Fibroblast of skin of scalp (primary cell): ENCODE measurements around the gene ANKFN1.

Experiments
- DNase-seq: peaks from one replicate; pipeline ENCODE4 v3.0.0-alpha.2; 2013

Gene ANKFN1

DNA sequence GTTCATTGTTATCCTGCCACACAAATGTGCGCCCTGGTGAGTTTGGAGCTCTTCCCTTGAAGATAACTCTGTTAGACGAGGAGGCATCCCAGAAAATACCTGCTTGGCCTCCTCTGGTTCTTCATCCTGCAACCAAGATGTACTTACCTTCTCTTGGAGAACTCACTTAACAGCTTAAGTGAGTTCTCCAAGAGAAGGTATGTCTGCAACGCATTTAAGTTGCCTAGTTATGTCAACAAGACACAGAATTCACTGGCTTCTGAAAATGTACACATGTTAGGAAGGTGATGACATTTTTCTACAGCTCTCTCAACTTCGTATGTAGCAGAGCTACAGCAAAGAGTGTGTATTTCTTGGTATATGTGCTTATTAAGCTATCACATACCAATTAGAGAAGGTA, 361.6 kb downstream of the ANKFN1 start:
- DNase-seq, result no peak

DNA sequence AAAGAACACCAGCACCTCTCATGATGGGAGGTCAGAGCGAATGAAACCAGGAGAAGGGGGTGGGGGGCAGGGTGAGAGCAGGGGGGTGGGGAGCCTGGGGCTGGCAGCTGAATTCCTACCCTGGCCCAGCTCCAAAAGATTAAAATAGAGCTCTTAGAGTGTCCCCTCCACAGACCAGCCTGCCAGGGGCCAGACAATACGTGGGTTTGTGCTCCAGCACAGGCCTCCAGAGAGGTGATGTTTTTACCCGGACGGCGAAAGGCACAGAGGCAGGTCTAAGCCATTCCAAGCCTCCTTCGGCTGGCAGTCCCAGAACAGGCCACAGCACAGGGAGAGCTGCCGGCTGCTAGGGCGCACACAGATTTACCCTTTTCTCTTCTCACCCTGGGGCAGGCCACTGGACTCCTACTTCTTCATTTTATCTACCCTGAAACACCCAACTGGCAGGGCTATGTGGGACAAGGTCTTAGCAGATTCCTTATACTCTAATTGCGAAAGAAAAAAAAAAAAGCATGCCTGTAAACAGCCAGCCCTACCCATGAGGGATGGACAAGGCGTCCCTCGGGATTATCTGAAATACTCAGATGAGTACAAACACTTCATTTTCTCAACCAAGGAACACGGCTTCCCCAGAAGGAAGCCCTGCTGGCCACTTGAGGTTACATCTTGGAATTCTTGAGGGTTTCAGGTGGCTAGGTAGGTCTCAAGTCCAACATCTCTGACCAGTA, 368.3 kb downstream of the ANKFN1 start:
- DNase-seq, result no peak

DNA sequence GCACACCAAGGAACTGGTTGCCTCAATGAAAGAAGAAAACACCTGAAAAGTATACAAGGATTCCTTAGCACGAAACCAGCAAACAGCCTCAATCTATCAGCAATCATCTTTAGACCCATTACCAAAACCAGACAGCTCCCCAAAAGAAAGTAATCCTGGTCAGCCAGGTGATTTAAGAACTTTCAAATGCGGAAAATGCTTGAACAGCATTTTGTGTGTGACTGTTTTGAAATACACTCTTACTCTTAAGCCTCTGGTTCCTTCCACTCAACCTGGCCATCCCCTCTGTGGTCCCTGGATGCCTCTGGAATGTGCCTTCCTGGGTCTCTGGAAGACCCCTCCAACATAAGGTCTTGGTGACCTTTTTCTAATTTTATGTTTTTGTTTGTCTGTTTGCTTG, 369.8 kb downstream of the ANKFN1 start:
- DNase-seq, result no peak

DNA sequence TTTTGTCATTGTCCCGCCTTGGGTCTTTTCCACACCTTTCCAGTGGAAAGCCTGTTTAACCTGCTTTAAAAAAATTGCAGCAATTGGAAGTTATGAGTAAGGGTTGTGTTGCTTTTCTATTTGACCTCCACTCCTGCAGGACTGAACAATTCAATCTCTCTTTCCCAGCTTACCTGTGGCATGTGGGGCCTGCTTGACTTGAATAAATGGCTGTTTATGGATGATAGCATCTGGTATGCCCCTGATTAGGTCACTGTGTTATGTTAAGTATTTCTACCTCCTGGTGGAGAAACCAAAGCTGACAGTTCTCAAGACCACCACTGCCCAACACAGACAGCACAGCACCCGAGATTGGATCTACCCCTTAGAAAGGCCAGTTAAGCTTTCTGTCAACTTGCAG, 375.4 kb downstream of the ANKFN1 start:
- DNase-seq, result no peak

DNA sequence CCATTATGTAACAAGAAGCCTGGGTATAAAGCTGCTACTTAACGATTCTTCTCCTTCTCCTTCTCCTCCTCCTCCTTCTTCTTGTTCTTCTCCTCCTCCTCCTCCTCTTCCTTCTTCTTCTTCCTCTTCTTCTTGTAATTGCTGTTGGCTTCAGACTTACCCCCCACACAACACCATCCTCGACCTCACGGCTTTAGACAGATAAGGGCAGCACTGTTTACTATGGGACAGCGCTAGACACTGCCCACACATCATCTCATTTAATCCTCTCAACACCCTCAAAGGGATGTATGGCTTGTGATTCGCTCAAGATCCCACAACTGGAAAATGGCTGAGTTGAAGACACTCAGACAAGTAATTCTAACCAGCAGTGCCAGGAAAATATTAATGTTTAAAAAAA, 379.7 kb downstream of the ANKFN1 start:
- no peak for DNase-seq

DNA sequence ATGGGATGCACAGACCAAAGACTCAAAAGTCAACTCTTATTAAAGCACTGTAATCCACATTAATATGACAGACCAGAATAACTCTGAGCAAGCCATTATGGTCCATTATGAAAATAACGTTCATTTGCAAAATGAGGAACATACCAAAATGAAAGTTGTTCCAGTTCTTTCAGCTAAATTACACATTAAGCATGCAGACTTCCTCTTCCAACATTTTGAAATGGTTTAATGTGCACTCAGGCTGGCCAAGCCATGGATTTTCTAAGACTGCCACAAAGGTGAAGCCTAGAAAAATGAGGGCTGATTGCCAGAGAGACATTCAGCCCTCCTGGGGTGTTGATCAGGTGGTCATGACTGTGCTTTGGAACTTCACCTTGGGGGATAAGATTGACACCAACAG, 383.5 kb downstream of the ANKFN1 start:
- DNase-seq, result no peak

DNA sequence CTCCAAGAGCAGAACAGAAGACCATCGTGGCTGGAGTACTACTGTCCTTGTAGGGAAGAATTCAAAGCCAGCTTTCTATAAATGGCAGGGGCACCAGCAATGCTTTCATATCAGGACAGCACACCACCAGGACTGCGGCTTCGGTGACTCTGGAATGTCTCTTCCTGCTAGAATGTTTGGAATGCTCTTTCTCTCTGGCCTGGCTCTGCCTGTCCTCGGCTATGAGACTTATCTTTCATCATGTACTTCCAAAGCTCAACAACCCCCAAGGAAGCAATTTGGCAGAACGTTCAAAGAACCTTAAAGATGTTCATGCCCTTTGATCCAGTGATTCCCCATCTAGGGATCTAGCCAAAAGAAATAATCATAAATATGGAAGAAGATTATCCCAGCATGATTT, 387.6 kb downstream of the ANKFN1 start:
- DNase-seq, result peak; percentile 43

DNA sequence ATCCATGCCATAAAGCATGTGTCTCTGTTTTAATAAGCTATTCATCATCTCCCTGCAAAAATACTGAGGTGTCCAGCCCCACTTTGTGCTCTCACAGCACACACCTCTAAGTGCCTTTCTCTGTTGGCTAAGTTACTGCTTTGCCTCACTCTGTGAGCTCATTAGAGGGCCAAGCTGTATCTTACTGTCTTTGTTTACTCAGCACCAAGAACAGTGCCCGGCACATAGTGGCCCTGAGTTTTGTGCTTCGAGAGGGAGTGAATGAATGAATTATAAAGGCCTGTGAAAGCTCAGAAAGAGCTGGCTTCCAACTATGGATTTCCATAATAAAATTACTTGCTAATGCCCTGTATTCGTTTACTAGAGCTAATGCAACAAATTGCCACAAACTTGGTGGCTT, 390.0 kb downstream of the ANKFN1 start:
- no peak for DNase-seq

DNA sequence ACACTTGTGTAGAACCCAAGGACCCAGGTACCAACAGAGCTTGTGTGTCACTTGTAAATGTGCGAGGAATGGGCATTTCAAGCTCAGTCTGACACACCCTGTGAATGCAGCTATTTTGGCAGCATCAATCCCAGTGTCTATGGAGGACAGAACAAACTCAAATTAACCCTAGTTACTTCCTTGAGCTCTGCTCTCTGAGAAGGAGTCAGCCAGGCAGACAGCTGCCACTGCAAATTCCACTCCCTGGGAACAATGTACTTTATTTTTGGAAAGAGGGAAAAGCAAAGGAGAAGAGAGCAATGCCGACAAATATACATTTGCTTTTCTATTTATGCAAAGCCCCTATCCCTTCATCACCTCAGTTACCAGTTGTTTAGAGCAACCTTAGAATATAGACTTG, 391.8 kb downstream of the ANKFN1 start:
- DNase-seq, result no peak

DNA sequence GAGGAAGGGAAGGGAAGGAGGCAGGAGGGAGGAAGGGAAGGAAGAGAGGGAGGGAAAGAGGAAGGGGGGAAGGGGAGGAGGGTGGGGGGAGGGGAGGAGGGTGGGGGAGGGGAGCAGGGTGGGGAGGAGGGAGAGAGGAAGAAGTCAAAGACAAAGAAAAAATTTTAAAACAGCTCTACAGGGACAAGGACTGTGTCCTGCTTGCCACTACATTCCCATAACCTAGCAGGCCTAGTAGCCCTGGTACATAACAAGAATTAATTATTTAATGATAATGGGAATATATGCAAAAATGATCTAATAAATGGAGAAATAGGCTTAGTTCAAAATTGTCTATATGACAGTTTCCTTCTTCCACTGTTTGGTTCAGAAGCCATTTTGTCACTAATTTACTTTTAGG, 392.7 kb downstream of the ANKFN1 start:
- no peak for DNase-seq

DNA sequence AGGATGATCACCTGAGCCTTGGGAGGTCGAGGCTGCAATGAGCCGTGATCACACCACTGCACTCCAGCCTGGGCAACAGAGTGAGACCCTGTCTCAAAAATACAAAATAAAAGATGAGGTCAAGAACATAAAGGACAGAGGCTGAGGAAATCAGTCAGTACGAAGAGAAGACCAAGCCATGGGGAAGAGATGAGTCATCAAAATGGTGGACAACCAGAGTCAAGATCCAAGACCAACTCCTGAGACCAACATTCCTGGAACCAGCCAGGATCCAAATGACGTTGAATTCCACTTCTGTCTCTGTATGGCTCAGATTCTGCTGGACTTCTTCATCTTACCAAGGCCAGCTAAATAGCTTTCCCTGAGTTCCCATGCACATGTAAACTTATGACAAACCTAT, 395.4 kb downstream of the ANKFN1 start:
- no peak for DNase-seq

DNA sequence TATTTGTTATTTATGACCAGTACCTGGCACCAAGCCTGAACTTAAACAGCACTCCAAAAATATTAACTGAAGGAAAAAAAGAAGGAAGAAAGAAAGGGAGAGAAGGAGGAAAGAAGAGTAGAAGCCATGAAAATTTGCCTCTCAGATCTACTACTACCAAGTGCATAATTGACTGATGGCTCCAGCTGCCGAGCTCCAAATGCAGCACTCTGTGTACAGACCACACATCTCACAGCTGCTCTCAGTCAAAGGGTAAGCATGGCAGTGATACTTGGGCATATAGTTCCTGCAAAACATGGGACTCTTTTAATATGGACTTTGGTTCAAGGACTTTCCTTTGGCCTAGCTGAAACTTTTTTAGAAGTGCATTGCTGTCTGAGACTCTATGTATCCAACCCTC, 396.2 kb downstream of the ANKFN1 start:
- DNase-seq, result no peak

DNA sequence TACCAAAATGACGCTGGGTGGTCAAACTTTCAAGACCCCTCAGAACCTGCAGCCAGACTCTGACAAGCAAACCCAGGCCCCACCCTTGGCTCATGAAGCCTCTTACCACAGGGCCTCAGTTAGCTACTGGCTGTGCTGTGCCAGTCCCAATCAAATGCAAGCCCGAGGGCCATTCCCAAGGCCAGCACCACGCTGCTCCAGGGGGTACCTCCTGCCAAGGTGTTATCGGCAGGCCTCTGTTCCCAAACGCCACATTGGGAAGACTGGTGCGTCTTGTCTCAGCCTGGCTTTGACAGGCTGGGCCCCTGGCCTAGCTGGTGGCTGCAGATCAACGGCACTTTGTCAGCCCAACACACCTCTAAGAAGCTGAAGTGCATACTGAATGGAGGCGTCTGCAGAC, 404.4 kb downstream of the ANKFN1 start:
- DNase-seq, result no peak

DNA sequence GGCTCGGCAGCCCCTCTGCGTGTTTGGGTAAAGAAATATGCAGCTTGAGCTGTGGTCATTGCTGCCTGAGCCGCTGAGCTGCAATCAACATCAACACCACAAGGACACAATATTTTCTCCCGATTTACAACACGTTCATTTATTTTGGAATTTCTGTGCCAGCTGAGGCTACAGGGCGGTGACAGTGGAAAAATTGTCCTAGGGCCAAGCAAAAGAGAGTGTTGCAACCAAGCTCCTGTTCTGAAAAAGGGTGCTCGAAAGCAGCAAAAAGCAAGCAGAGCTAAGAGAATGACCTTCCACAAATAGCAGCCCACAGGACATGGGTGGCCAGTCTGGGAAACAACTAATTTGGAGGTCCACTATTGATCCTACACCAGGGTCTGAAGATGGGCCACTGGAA, 404.8 kb downstream of the ANKFN1 start:
- no peak for DNase-seq
